ENCODE data around the gene IL1RAPL1.

IL1RAPL1 gene

GRCh38 chrX:29826742-29827141 lies 1239.5 kb downstream of the IL1RAPL1 start:
- no peaks in the 10 kb centered on the region for H3K36me3 ChIP-seq (ENCODE audit: insufficient read depth, low read length)
- no peaks in the 10 kb centered on the region for H3K4me1 ChIP-seq (ENCODE audit: insufficient read depth, low read length)
- H2AFZ ChIP-seq (ENCODE audit: low read depth, low read length) = no peak overlapping the region
- no peaks in the 10 kb centered on the region for H3K9me3 ChIP-seq (ENCODE audit: low read length)
- no peak overlapping the region for H3K4me3 ChIP-seq (ENCODE audit: low read length)
- no peaks in the 10 kb centered on the region for H3K27me3 ChIP-seq (ENCODE audit: insufficient read depth, low read length)

GRCh38 chrX:29834311-29834710 lies 1247.1 kb downstream of the IL1RAPL1 start:
- Histone ChIP-seq H3K36me3 (ENCODE audit: insufficient read depth, low read length) (no peaks in the 10 kb centered on the region), H2AFZ (ENCODE audit: low read depth, low read length) (no peak overlapping the region), H3K9me3 (ENCODE audit: low read length) (no peaks in the 10 kb centered on the region), H3K4me1 (ENCODE audit: insufficient read depth, low read length) (no peaks in the 10 kb centered on the region), H3K27me3 (ENCODE audit: insufficient read depth, low read length) (no peaks in the 10 kb centered on the region), H3K4me3 (ENCODE audit: low read length) (no peak overlapping the region)

GRCh38 chrX:29834764-29835163 lies 1247.5 kb downstream of the IL1RAPL1 start:
- Histone ChIP-seq H3K36me3 (ENCODE audit: insufficient read depth, low read length) (no peaks in the 10 kb centered on the region), H3K4me3 (ENCODE audit: low read length) (no peak overlapping the region), H2AFZ (ENCODE audit: low read depth, low read length) (peak overlapping the region; percentile 2), H3K9me3 (ENCODE audit: low read length) (no peaks in the 10 kb centered on the region), H3K4me1 (ENCODE audit: insufficient read depth, low read length) (no peaks in the 10 kb centered on the region), H3K27me3 (ENCODE audit: insufficient read depth, low read length) (no peaks in the 10 kb centered on the region)

GRCh38 chrX:29841750-29842149 lies 1254.5 kb downstream of the IL1RAPL1 start:
- Histone ChIP-seq H3K9me3 (ENCODE audit: low read length) (no peaks in the 10 kb centered on the region), H3K4me1 (ENCODE audit: insufficient read depth, low read length) (no peaks in the 10 kb centered on the region), H3K36me3 (ENCODE audit: insufficient read depth, low read length) (no peaks in the 10 kb centered on the region), H3K4me3 (ENCODE audit: low read length) (no peak overlapping the region), H2AFZ (ENCODE audit: low read depth, low read length) (peak overlapping the region; percentile 51), H3K27me3 (ENCODE audit: insufficient read depth, low read length) (no peaks in the 10 kb centered on the region)

GRCh38 chrX:29842552-29842951 lies 1255.3 kb downstream of the IL1RAPL1 start:
- no peaks in the 10 kb centered on the region for H3K27me3 ChIP-seq (ENCODE audit: insufficient read depth, low read length)
- H2AFZ ChIP-seq (ENCODE audit: low read depth, low read length) = peak overlapping the region; percentile 51
- H3K9me3 ChIP-seq (ENCODE audit: low read length) = no peaks in the 10 kb centered on the region
- no peak overlapping the region for H3K4me3 ChIP-seq (ENCODE audit: low read length)
- H3K4me1 ChIP-seq (ENCODE audit: insufficient read depth, low read length) = no peaks in the 10 kb centered on the region
- H3K36me3 ChIP-seq (ENCODE audit: insufficient read depth, low read length) = no peaks in the 10 kb centered on the region

- Histone ChIP-seq H3K36me3 (ENCODE audit: insufficient read depth, low read length) (no peaks in the 10 kb centered on the region), H2AFZ (ENCODE audit: low read depth, low read length) (no peak overlapping the region), H3K9me3 (ENCODE audit: low read length) (no peaks in the 10 kb centered on the region), H3K4me3 (ENCODE audit: low read length) (no peak overlapping the region), H3K27me3 (ENCODE audit: insufficient read depth, low read length) (no peaks in the 10 kb centered on the region), H3K4me1 (ENCODE audit: insufficient read depth, low read length) (no peaks in the 10 kb centered on the region)
Measured at GRCh38 chrX:29851857-29852605, 1264.8 kb downstream of the IL1RAPL1 start.

- Histone ChIP-seq H3K4me3 (ENCODE audit: low read length) (no peak overlapping the region), H2AFZ (ENCODE audit: low read depth, low read length) (no peak overlapping the region), H3K4me1 (ENCODE audit: insufficient read depth, low read length) (no peaks in the 10 kb centered on the region), H3K36me3 (ENCODE audit: insufficient read depth, low read length) (no peaks in the 10 kb centered on the region), H3K27me3 (ENCODE audit: insufficient read depth, low read length) (no peaks in the 10 kb centered on the region), H3K9me3 (ENCODE audit: low read length) (no peaks in the 10 kb centered on the region)
Measured at GRCh38 chrX:29852767-29853166, 1265.5 kb downstream of the IL1RAPL1 start.

GRCh38 chrX:29858714-29859113 lies 1271.5 kb downstream of the IL1RAPL1 start:
- H3K4me3 ChIP-seq (ENCODE audit: low read length) = no peak overlapping the region
- H3K27me3 ChIP-seq (ENCODE audit: insufficient read depth, low read length) = no peaks in the 10 kb centered on the region
- no peaks in the 10 kb centered on the region for H3K4me1 ChIP-seq (ENCODE audit: insufficient read depth, low read length)
- H2AFZ ChIP-seq (ENCODE audit: low read depth, low read length) = no peak overlapping the region
- no peaks in the 10 kb centered on the region for H3K36me3 ChIP-seq (ENCODE audit: insufficient read depth, low read length)
- no peaks in the 10 kb centered on the region for H3K9me3 ChIP-seq (ENCODE audit: low read length)

GRCh38 chrX:29862126-29862677 lies 1275.0 kb downstream of the IL1RAPL1 start:
- no peaks in the 10 kb centered on the region for H3K4me1 ChIP-seq (ENCODE audit: insufficient read depth, low read length)

GRCh38 chrX:29867971-29868370 lies 1280.7 kb downstream of the IL1RAPL1 start:
- no peak overlapping the region for H2AFZ ChIP-seq (ENCODE audit: low read depth, low read length)
- H3K27me3 ChIP-seq (ENCODE audit: insufficient read depth, low read length) = no peaks in the 10 kb centered on the region
- H3K4me3 ChIP-seq (ENCODE audit: low read length) = no peak overlapping the region
- no peaks in the 10 kb centered on the region for H3K9me3 ChIP-seq (ENCODE audit: low read length)
- H3K36me3 ChIP-seq (ENCODE audit: insufficient read depth, low read length) = no peaks in the 10 kb centered on the region
- H3K4me1 ChIP-seq (ENCODE audit: insufficient read depth, low read length) = no peaks in the 10 kb centered on the region

More at GRCh38 chrX:29862126-29862677, 1275.0 kb downstream of the IL1RAPL1 start:
- Histone ChIP-seq H3K9me3 (ENCODE audit: low read length) (no peaks in the 10 kb centered on the region), H3K27me3 (ENCODE audit: insufficient read depth, low read length) (no peaks in the 10 kb centered on the region), H2AFZ (ENCODE audit: low read depth, low read length) (no peak overlapping the region), H3K4me3 (ENCODE audit: low read length) (no peak overlapping the region), H3K36me3 (ENCODE audit: insufficient read depth, low read length) (no peaks in the 10 kb centered on the region)

- Histone ChIP-seq H2AFZ (ENCODE audit: low read depth, low read length) (no peak overlapping the region), H3K4me3 (ENCODE audit: low read length) (no peak overlapping the region), H3K36me3 (ENCODE audit: insufficient read depth, low read length) (no peaks in the 10 kb centered on the region), H3K27me3 (ENCODE audit: insufficient read depth, low read length) (no peaks in the 10 kb centered on the region), H3K9me3 (ENCODE audit: low read length) (no peaks in the 10 kb centered on the region), H3K4me1 (ENCODE audit: insufficient read depth, low read length) (no peaks in the 10 kb centered on the region)
Measured at GRCh38 chrX:29869837-29870236, 1282.6 kb downstream of the IL1RAPL1 start.

GRCh38 chrX:29870608-29871007 lies 1283.4 kb downstream of the IL1RAPL1 start:
- no peak overlapping the region for H3K4me3 ChIP-seq (ENCODE audit: low read length)
- no peaks in the 10 kb centered on the region for H3K36me3 ChIP-seq (ENCODE audit: insufficient read depth, low read length)
- H2AFZ ChIP-seq (ENCODE audit: low read depth, low read length) = no peak overlapping the region
- no peaks in the 10 kb centered on the region for H3K27me3 ChIP-seq (ENCODE audit: insufficient read depth, low read length)
- no peaks in the 10 kb centered on the region for H3K4me1 ChIP-seq (ENCODE audit: insufficient read depth, low read length)
- no peaks in the 10 kb centered on the region for H3K9me3 ChIP-seq (ENCODE audit: low read length)

GRCh38 chrX:29872831-29873230 lies 1285.6 kb downstream of the IL1RAPL1 start:
- Histone ChIP-seq H3K9me3 (ENCODE audit: low read length) (no peaks in the 10 kb centered on the region), H2AFZ (ENCODE audit: low read depth, low read length) (no peak overlapping the region), H3K36me3 (ENCODE audit: insufficient read depth, low read length) (no peaks in the 10 kb centered on the region), H3K4me3 (ENCODE audit: low read length) (no peak overlapping the region), H3K27me3 (ENCODE audit: insufficient read depth, low read length) (no peaks in the 10 kb centered on the region), H3K4me1 (ENCODE audit: insufficient read depth, low read length) (no peaks in the 10 kb centered on the region)

GRCh38 chrX:29876733-29877132 lies 1289.5 kb downstream of the IL1RAPL1 start:
- Histone ChIP-seq H3K9me3 (ENCODE audit: low read length) (no peaks in the 10 kb centered on the region), H3K27me3 (ENCODE audit: insufficient read depth, low read length) (no peaks in the 10 kb centered on the region), H2AFZ (ENCODE audit: low read depth, low read length) (no peak overlapping the region), H3K4me1 (ENCODE audit: insufficient read depth, low read length) (no peaks in the 10 kb centered on the region), H3K4me3 (ENCODE audit: low read length) (no peak overlapping the region), H3K36me3 (ENCODE audit: insufficient read depth, low read length) (no peaks in the 10 kb centered on the region)
